Activated naive CD4-positive, alpha-beta T cell treated with anti-CD3 and anti-CD28 coated beads, Interleukin-2, amount 50 U/mL, for 16 hours (primary cell): ENCODE results near the gene ATP2A2.
"Not testable (repeated sequence)": the region's sequence is repeated elsewhere in the genome, so short reads cannot be mapped to it uniquely, and the experiment has no call there.

Experiments used
- DNase-seq: peaks from one replicate; pipeline ENCODE4 v3.0.0-alpha.2; 2020

The ATP2A2 gene

DNA sequence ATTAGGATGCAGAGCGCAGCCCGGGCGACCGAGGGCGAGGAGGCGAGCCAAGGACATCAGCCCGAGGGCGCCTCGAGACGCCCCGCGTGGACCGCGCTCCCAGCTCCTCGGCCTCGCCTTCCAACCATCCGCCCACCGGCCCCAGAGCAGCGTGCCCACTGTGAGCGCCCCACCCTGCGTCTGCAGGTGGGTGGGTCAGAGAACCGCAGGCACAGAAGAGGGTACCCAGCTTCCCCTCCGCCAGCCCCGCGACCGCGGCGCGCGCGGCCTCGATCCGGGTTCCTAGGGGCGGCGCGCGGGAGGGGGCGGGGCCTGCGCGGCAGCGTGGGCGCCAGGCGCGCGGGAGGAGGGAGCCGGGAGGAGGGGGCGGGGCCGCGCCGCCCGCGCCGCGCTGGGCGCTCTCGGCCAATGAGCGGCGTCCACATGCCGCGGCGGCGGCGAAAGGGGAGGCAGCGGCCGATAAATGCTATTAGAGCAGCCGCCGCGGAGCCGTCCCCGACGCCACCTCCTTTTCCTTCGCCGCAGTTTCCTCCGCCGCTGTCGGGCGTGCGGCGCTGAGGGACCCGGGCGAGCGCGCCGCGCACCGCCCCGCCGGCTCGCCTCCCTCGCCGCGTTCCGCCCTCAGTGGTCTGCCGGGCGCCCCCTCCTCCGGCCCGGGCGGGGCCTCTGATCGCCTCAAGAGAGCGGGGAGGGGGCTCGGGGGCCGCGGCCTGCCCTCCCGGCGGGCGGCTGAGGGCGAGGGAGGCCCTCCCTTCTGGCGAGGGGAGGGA lies at the start of gene ATP2A2:
Gene ATP2A2, plus strand, starts transcription at position 469 of the 770 bp plus-strand sequence. CDS start 543 bp downstream, outside the sequence.
- DNase-seq: peak; percentile 91

DNA sequence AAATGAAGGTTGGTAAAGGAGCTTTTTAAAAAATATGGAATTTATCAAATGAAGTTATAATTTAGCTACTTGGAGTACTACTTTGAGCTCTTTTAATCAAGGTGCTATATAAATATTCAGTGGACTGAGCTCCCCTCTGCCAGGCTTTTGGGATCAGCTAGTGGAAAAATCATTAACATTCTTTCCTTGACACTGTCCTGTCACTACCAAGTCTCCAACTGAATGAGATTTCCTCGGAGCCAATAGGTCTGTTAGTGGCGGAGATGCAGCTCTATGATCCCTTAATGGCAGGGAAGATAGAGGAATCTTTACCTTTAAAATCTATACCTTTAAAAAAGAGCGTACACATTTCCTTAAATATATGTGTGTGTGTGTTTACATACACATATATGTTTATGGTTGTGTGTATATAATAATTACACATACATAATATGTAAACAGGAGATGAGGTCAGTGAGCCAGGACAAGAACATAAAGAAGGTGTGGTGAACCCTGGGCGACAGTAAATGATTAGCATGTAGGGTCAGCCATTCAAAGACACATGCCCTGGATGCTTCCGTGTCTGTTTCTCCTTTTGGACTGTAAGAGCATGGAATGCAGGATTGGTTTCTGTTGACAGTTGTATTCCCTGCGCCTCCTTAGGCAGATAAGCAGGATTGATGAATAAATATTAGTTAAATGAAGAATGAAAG lies 47.7 kb upstream of the ATP2A2 start:
- DNase-seq: no peak

DNA sequence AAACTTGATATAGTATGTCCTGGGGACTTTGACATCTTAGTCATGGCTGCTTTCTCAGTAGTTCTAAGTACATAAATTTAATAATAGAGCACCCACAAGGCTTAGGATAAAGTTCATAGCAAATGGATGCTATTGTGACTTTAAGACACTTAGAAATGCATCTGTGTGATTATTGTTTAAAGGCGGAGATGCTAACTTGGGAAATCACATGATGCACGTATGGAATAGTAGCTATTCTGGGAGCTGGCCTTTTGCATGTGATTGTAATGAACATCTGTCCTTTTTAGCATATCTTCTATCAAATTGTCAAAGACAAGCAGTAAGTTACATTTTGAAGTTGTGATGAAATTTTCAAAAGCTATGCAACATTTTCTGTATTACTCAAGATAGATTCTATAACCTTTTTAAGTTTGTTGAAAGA lies 46.7 kb upstream of the ATP2A2 start:
- no peak for DNase-seq

DNA sequence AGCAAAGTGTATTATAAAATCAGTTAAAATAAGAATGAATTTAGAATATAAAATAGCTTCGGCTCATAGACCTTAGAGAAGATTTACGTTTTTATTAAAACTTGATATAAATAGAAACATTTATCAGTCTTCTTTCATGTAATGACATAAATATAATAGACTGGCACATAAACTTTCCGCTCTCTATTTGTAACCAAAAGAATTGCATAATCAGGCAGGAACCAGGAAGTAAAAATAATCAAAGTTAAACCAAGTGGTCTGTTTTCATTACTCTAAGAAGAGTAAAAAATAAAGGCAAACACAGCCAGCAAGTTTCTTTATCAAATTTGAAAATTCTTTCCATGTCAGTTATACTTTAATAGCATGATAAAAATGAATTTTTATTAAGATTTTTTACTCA lies 46.3 kb upstream of the ATP2A2 start:
- DNase-seq: no peak

DNA sequence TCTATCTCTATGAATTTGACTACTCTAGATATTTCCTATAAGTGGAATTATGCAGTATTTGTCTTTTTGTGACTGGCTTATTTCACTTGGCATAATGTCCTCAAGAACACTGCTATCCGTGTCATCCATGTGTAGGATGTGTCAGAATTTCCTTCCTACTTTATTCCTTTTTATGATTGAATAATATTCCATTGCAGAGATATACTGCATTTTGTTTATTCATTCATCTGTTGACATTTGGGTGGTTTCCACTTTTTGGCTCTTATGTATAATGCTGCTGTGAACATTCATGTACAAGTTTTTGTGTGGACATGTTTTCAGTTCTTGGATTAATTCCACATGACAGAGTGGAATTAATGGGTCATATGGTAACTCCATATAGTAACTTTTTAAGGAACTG lies 45.7 kb upstream of the ATP2A2 start:
- DNase-seq: no peak

DNA sequence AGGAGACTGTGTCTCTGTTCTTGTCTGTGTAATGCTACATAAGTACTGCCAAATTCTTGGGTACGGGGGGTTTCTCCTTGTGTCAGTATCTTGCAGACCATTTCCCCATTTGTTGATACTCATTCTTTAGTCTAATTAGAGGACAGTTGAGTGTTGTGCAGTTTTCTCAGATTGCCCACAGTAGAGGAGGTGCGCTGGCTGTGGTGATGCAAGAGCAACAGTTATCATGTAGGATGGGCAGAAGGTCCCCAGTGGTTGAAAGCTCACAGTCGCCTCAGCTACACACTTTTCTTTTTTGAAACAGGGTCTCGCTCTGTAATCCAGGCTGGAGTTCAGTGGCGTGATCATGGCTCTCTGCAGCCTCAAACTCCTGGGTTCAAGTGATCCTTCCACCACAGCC lies 37.8 kb upstream of the ATP2A2 start:
- DNase-seq: no peak

DNA sequence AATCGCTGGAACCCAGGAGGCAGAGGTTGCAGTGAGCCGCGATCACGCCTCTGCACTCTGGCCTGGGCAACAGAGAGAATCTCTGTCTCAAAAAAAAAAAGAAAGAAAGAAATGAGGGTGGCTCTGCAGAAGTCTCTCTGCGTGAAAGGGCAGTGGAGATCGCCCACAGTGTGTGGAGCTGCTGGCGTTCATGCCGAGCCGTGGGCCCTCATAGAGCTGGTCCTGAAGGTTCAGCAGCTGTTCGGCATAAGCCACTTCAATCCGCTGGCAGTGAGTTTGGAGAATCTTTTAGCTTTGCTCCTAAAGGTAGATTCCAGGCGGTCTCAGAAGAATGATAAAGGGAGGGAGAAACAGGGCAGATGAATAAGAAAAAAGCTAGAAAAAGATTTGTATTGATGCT lies 36.7 kb upstream of the ATP2A2 start:
- no peak for DNase-seq

DNA sequence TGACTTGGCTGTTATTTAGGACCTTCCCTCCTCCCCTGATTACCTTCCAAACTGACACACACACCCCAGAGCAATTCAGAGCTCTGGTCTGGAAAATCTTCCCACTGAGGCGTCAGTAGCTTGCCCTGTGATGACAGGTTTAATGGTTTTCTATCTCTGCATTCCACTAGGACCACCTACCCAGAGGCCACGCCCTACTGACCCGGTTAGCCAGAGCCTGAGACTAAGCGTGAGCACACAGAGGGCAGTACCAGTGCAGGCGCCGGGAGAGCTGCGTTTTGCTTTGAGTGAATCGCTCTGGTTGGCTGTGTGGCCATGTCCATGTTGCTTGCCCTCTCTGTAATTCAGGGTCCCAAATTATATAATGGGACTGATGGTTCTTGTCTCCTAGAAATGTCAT lies 36.2 kb upstream of the ATP2A2 start:
- no peak for DNase-seq

DNA sequence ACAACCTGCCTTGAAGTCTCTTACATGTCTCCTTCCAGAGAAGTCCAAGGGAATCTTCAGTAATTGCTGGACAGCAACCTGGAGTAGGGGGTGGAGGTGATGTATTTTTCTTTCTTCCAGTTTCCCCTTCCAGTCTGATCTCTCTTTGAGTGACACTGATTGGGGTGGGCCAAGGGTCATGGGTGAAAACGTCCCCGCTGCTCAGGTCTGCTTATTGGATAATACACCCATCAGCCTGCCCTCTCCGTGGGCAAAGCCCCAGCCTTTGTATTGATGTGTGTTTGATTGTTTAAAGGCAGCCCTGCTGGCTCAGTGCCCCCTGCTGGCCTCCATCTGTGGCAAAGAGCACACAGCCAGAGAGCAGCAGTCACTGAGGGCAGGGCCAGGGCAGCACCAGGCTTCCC lies 35.7 kb upstream of the ATP2A2 start:
- peak; percentile 54 for DNase-seq

DNA sequence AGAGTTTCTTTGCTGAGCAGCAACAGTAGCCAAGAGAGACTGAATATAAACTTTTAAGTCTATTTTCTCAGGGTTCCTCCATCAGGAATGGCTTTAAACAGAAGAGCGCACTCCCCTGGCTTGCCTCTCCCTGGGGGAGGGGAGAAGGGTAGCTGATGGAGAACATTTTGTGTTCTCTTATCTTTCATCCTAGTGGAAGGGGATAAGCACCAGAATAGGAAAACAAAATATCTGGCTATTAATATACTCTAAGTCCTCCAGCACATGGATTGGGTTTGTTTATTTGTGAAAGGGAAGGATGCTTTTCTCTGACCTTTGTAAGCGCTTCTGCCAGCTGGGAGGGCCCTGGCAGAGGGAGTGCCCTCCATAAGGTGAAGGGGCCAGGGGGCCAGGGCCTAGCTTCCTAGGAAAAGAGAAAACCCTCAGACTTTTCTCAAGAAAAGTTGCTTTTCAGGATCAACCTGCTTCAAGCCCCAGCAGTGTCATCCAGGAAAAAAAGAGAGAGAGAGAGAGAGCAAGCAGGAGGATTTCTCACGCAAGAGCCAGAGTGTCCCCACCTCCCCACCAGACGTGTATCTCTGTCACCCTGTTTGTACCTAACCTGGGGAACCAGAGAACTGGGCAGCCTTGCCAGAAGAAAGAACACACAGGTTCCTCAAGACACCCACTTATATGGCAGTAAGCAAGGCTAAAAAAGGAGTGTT lies 34.3 kb upstream of the ATP2A2 start:
- no peak for DNase-seq

DNA sequence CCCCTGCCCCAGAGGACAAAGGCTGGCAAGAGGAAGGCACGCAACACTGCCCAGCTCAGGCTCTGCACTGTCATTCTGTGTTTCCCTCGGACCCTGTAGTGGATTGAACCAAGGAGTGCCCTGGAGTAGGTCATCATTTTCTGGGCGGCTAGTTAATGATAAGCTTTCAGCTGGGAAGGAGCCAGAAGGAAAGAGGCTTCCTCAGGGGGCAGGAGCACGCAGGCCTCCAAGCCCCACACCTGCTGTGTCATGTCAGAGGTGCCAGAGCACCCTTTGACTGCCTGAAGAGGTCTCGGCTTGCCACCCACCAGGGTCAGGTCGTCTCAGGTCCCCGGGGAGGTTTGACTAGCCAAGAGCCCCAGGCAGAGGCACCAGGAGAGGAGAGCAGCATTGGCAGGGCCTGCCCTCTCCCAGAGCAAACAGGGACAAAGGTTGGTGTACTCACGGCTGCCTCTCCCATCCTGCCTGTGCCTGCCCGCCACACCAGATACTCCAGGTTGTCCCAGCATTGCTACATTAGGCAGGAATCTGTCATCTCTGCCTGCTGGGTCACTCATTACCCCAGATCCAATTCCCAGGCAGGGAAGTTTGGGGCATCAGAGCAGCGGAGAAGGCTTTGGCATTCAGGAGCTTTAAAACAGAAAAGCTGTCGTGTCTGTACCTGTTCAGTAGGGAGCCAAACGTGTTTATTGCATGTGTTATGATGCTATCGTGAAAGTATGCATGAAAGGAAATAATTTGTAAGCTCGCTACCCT lies 33.5 kb upstream of the ATP2A2 start:
- no peak for DNase-seq

DNA sequence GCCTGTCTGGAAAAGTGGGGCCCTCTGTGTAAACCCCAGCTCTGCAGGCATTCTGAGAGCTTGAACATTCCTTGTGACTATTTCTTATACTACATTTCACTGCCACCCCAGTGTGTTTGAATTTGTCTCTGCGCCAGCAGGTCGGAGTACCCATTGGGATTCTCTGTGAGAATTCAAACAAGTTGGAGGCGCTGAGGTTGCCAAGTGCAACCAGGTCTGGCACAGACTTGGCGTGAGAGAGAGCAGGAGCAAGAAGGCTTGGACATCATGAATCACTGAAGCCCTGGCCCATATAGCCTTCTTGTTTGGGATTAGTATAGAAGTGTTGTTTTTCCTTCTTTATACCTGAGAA lies 33.0 kb upstream of the ATP2A2 start:
- DNase-seq: no peak

DNA sequence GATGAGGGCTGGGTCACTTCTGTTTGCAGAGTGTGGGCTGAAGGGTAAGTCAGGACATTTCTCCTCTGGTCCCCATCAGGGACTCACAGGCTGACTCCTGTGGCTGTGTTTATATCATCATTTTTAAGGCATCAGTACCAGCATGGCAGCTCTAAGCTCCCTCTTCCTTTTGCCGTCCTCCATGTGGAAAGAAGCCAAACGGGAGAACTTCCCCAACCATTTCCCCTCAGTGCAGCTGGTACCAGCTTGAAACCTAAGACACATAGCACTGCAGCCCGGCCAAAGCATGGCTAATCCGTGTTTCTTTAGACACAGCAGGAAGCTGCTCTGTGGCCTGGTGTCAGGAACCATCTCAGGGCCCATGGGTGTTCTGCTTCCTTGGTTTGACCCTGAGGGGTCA lies 31.9 kb upstream of the ATP2A2 start:
- no peak for DNase-seq

DNA sequence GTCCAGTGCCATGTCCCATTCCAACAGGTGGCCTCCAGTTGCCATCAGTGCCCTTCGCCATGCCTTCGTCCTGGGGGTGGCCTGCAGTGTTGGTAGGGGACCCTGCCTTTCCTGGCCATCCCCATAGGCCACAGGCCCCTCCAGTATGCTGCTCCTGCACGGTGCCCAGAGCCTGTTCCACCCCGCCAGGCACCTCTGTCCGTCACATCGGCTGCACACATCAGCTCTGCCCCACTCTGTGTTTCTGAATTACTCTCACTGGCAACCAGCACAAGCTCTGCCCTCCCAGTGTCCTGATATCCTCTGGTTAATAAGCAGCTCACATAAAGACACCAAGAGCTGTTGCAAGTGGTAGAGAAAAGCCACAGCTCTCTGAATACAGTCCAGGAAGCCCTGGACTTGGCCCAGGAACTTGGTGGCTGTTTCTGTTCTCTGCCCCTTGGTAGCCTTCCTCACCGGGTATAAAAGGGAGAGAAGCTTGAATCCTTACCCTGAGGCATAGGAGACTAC lies 31.3 kb upstream of the ATP2A2 start:
- no peak for DNase-seq

DNA sequence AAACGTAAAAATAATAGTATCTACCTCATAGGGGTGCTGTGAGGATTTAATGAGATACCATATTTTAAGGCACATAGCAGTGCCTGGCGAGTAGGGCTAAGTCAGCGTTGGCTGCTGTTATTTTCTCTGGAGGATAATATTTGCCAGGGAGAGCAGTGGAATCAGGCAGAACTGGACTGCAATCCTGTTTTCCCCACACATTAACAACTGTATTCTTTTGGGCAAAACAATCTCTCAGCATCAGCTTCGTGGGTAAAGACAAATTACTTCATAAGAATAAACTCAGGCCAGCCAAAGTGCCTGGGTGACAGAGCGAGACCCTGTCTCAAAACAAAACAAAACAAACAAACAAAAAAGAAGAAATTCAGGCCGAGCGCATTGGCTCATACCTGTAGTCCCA lies 29.7 kb upstream of the ATP2A2 start:
- DNase-seq: no peak

DNA sequence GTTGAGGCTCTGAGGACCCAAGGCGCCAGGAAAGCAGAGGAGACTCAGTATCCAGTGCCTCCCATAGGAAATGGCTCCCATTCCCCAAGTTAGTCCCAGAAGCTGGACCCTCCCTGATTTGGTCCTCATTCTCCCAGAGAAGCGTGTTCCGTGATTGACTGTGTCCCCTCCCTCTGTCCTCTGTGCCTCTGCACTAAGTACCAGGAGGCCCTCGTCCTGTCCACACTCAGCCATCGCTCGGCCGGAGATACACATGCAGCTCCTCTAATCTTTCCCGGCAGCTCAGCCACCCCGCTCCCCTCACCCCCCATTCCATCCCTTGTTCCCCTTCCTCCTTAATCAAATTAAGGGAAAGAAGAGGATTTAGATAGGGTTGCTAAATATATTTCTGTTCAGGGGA lies 28.3 kb upstream of the ATP2A2 start:
- no peak for DNase-seq

DNA sequence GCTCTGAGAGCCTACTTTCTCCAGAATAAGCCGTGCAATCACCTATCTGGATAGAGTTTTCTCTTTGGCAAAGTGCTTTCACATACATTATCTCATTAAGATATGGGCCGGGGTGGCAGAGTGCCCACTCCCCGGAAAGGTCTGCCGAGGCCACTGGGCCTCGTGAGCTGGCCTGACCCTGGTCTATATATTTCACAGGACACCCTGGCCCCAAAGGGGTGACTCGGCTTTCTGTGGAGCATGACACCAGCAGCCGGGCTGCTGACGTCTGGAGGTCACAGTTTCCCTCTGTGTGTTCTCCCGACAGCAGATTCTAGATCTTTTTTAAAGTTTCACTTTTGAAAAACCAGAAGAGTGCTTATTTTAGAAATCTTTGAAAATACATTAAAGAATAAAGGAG lies 27.9 kb upstream of the ATP2A2 start:
- no peak for DNase-seq

DNA sequence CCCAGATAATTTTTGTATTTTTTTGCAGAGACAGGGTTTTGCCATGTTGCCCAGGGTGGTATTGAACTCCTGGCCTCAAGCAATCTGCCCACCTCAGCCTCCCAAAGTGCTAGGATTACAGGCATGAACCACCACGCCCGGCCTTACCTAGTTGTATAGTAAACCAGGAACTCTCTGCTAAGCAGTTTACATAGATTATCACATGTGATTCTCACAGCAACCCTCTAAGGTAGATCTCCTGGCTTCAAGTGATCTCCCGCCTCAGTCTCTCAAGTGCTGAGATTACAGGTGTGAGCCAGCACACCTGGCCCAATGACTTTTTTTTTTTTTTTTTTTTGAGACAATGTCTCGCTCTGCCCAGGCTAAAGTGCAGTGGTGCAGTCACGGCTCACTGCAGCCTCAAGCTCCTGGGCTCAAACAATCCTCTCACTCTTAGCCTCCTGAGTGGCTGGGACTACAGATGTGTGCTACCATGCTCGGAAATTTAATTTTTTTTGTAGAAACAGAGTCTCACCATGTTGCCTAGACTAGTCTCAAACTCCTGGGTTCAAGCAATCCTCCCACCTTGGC lies 26.0 kb upstream of the ATP2A2 start:
- DNase-seq: no peak

DNA sequence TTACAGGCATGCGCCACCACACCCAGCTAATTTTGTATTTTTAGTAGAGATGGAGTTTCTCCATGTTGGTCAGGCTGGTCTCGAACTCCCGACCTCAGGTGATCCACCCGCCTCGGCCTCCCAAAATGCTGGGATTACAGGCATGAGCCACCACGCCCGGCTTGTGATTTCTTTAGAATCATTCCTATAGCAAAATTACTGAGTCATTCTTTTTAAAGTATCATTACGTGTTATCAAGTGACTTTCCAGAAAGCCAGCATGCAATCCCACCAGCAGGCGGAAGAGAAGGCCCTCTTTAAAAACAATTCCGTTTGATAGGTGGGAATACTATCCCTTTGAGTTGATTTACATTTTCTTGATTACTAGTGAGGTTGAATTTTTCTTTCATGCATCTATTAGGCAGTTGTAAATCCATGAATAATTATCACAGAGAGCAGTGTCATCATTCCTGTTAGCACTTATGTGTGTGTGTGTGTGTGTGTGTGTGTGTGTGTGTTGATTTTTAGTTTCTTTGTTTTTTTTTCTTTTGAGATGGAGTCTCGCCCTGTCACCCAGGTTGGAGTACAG lies 25.1 kb upstream of the ATP2A2 start:
- DNase-seq: not testable (repeated sequence)

DNA sequence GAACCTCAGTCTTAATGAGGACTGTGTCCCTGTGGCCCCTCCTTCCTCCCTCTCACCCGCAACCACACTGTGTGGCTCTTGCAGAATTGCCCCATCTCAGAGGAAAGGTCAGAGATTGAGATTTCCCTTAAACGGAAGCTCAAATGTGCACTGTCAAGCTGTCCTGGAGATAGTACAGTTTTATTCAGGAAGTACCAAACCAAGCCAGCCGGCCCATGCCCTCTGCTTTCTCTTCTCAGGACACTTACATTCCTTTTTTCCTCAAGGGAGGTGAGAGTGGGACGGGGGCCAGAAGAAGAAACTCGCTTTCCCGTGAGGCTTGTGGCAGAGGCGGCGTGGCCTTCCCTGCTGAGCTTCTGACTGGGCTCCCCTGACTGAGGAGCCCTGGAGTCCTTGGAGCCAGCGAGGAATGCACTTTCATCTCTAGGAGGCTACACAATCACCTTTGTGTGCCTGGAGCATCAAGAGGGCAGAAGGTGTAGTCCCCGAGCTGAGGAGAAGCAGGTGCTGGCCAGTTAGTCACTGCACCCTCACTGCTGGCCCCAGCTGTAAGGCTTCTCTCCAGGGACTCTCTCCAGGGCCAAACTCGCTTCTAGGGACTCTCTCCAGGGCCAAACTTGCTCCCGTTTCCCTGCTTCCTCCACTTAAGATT lies 24.1 kb upstream of the ATP2A2 start:
- no peak for DNase-seq

DNA sequence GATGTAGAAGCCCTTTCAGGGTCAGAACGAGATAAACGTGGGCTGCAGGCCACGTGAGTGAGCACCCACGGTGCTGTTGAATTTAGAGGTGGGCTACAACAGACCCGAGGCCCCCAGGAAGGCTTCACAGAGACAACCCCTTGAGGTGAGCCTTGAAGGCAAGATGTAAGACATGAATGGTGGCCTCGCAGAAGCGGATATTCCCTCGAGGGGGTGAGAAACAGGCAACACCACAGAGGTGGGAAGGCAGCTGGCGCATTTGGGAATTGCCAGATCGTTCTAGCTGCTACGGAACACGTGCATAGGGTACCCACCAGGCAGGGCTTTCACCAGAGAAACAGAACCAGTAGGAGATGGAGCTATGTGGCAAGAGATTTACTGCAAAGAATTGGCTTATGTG lies 22.6 kb upstream of the ATP2A2 start:
- no peak for DNase-seq
